Prostate gland (tissue), 2 donors: ENCODE results near the gene SLC22A12. TPM values are rescaled to one million over a fixed set of nuclear protein-coding genes. Genes with fewer than 3 reads are reported as not detected.
"Not testable (repeated sequence)": the region's sequence is repeated elsewhere in the genome, so short reads cannot be mapped to it uniquely, and the experiment has no call there.

Experiments used
- DNase-seq: peaks from one replicate; pipeline ENCODE4 v3.0.0-alpha.2; 2019; ENCODE audit warnings: low spot score
- H3K27ac ChIP-seq, 2 donors: fragments of 200-600 bp; sonication (generic); 2 replicates each; pipeline ENCODE4 v1.5.1; 2017 to 2019
- H3K27me3 ChIP-seq: fragments of 200-600 bp; sonication (generic); replicated peaks from 2 replicates; pipeline ENCODE4 v1.5.1; 2019; ENCODE audit not compliant: insufficient read depth
- H3K36me3 ChIP-seq, 2 donors: fragments of 200-600 bp; sonication (generic); 1 replicate in 1 of 2; 2 replicates in 1 of 2; pipeline versions ENCODE4 v1.5.1 to v1.8.1; 2017 to 2019
- H3K4me1 ChIP-seq: fragments of 200-600 bp; sonication (generic); replicated peaks from 2 replicates; pipeline ENCODE4 v1.5.1; 2019
- H3K4me3 ChIP-seq, 2 donors: fragments of 200-600 bp; sonication (generic); 2 replicates each; pipeline ENCODE4 v1.5.1; 2017 to 2019
- H3K9me3 ChIP-seq: fragments of 200-600 bp; sonication (generic); 2 replicates; pipeline ENCODE4 v1.5.1; 2017
- CTCF ChIP-seq, 4 experiments: fragments of 200-600 bp in 2 of 4; fragments of 450-650 bp in 2 of 4; sonication (generic) in 2 of 4; IDR thresholded peaks; 1 replicate in 3 of 4; 2 replicates in 1 of 4; pipeline ENCODE4 v1.5.1; 2016 to 2019; ENCODE audit warnings: antibody characterized with exemption in 4 of 4, mild to moderate bottlenecking in 2 of 4, moderate library complexity in 2 of 4
- POLR2A ChIP-seq: fragments of 450-650 bp; IDR thresholded peaks from one replicate; pipeline ENCODE4 v1.6.1; 2016; ENCODE audit warnings: antibody characterized with exemption, mild to moderate bottlenecking
- POLR2AphosphoS5 ChIP-seq: sonication (generic); formaldehyde crosslinking; IDR thresholded peaks from one replicate; pipeline ENCODE4 v1.6.1; 2017; ENCODE audit warnings: antibody characterized with exemption
- WGBS: methylation state at CpG from one replicate; pipeline ENCODE4 v1.1.5; 2018; 5-methylcytosine and 5-hydroxymethylcytosine counted together
- intact Hi-C: fragments of 100-400 bp; cut with DNase I; formaldehyde crosslinking; loops from one replicate; pipeline ENCODE4 v1.14.2; 2022
- total RNA-seq, 2 donors: library from RNA; depleted of rRNA; stranded (reverse); fragments of >200 nt; gene quantifications; one replicate each; pipeline ENCODE4 v1.1.0, GENCODE V29; 2016

The SLC22A12 gene
- total RNA-seq, 2 donors from 2014 or later = not detected

GRCh38 chr11:64559351-64560138, 31.5 kb upstream of the SLC22A12 start:
- no peak for DNase-seq
- no peak overlapping the region for H3K27ac ChIP-seq
- WGBS = 80% methylated on average over 19 of the region's 19 CpGs
- H3K4me3 ChIP-seq = no peak overlapping the region
- no peaks in the 10 kb centered on the region for H3K36me3 ChIP-seq
- intact Hi-C loops = no loop called here
- H3K9me3 ChIP-seq = no peaks in the 10 kb centered on the region
- H3K27me3 ChIP-seq = no peaks in the 10 kb centered on the region
- no peaks in the 10 kb centered on the region for H3K4me1 ChIP-seq
- TF ChIP-seq CTCF (IDR thresholded peaks at IDR 0.05) (no peak), POLR2AphosphoS5 (no peak), POLR2A (no peak)

DNA sequence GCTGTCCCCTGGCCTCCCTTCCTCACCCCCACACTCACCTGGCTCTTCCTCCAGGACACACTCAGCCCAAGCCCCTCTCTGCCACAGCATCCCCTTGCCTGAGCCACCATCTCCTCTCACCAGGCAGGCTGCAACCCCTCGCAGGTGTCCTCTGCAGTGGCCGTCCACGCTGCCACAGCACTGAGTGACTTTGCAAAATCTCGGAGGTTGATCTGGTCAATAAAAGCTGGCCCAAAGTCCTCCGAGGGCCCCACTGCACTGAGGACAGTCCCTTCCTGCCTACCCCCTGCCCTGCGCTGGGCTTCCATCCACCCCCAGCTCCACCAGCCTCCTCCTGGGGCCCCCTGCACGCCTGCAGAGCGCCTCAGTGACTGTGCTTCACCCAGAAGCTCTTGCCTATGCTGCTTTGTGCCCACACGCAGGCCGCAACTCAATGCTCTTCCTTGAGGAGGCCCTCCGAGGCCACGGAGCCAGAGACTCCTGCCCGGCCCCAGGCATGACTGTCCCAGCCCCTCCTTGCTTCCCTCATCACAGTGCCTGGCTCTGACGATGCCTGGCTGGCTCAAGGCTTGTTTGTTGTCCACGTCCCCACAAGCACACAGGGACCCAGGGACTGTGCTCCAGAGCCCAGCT, 30.8 kb upstream of the SLC22A12 start:
- H3K9me3 ChIP-seq = no peaks in the 10 kb centered on the region
- DNase-seq = no peak
- H3K27me3 ChIP-seq = no peaks in the 10 kb centered on the region
- intact Hi-C loops = no loop called here
- TF ChIP-seq CTCF (IDR thresholded peaks at IDR 0.05) (no peak), POLR2AphosphoS5 (no peak), POLR2A (no peak)
- no peaks in the 10 kb centered on the region for H3K36me3 ChIP-seq
- H3K4me1 ChIP-seq = no peaks in the 10 kb centered on the region
- WGBS = 78% methylated on average over 15 of the region's 15 CpGs
- H3K27ac ChIP-seq = no peak overlapping the region
- no peak overlapping the region for H3K4me3 ChIP-seq

GRCh38 chr11:64560941-64561340, 30.1 kb upstream of the SLC22A12 start:
- DNase-seq = no peak
- Histone ChIP-seq H3K27ac (no peak overlapping the region), H3K4me3 (no peak overlapping the region), H3K27me3 (no peaks in the 10 kb centered on the region), H3K4me1 (no peaks in the 10 kb centered on the region), H3K9me3 (no peaks in the 10 kb centered on the region), H3K36me3 (no peaks in the 10 kb centered on the region)
- intact Hi-C loops = no loop called here
- TF ChIP-seq POLR2AphosphoS5 (no peak), POLR2A (no peak), CTCF (IDR thresholded peaks at IDR 0.05) (no peak)
- WGBS = 95% methylated on average over 10 of the region's 16 CpGs

GRCh38 chr11:64561429-64561828, 29.6 kb upstream of the SLC22A12 start:
- H3K4me1 ChIP-seq, H3K4me3 ChIP-seq, DNase-seq, intact Hi-C loops, H3K9me3 ChIP-seq, H3K27me3 ChIP-seq, H3K27ac ChIP-seq, H3K36me3 ChIP-seq: not testable (repeated sequence)
- 82% methylated on average over 3 of the region's 3 CpGs for WGBS

- TF ChIP-seq CTCF (IDR thresholded peaks at IDR 0.05) (no peak), POLR2A (no peak), POLR2AphosphoS5 (no peak)
These were observed 28.9 kb upstream of the SLC22A12 start for GRCh38 chr11:64561984-64562722.

More at GRCh38 chr11:64561984-64562722, 28.9 kb upstream of the SLC22A12 start:
- Histone ChIP-seq H3K4me3 (no peak overlapping the region), H3K4me1 (no peaks in the 10 kb centered on the region), H3K27ac (no peak overlapping the region), H3K9me3 (no peaks in the 10 kb centered on the region), H3K36me3 (no peaks in the 10 kb centered on the region), H3K27me3 (no peaks in the 10 kb centered on the region)
- DNase-seq = no peak
- intact Hi-C loops = no loop called here
- 94% methylated on average over 29 of the region's 29 CpGs for WGBS
